EH (cell line): ENCODE results near the gene DOK3.
"Not testable (repeated sequence)": the region's sequence is repeated elsewhere in the genome, so short reads cannot be mapped to it uniquely, and the experiment has no call there.

Source experiments
- DNase-seq: peaks from one replicate; pipeline ENCODE4 v3.0.0-alpha.2; 2015; ENCODE audit warnings: low read depth

The DOK3 gene

GRCh38 chr5:177534433-177534832 lies 24.8 kb upstream of the DOK3 start:
- not testable (repeated sequence) for DNase-seq

- no peak for DNase-seq
Observed at GRCh38 chr5:177531209-177531940, 21.7 kb upstream of the DOK3 start.

- no peak for DNase-seq
Observed at GRCh38 chr5:177530638-177531037, 21.0 kb upstream of the DOK3 start.

GRCh38 chr5:177529247-177530203 lies 19.9 kb upstream of the DOK3 start:
- no peak for DNase-seq

GRCh38 chr5:177528631-177529030 lies 19.0 kb upstream of the DOK3 start:
- no peak for DNase-seq

- DNase-seq = no peak
Observed at GRCh38 chr5:177527595-177527994, 18.0 kb upstream of the DOK3 start.

- no peak for DNase-seq
Observed at GRCh38 chr5:177526791-177527190, 17.2 kb upstream of the DOK3 start.

- no peak for DNase-seq
Observed at GRCh38 chr5:177526191-177526590, 16.6 kb upstream of the DOK3 start.

GRCh38 chr5:177524941-177525655 lies 15.5 kb upstream of the DOK3 start:
- DNase-seq = no peak

- no peak for DNase-seq
Observed at GRCh38 chr5:177524539-177524900, 14.9 kb upstream of the DOK3 start.

GRCh38 chr5:177523711-177524538 lies 14.3 kb upstream of the DOK3 start:
- DNase-seq = no peak

- DNase-seq = no peak
Observed at GRCh38 chr5:177520916-177521513, 11.4 kb upstream of the DOK3 start.

- no peak for DNase-seq
Observed at GRCh38 chr5:177520271-177520670, 10.6 kb upstream of the DOK3 start.

- DNase-seq = no peak
Observed at GRCh38 chr5:177519463-177520235, 10.0 kb upstream of the DOK3 start.

- peak; percentile 100 for DNase-seq
Observed at GRCh38 chr5:177516601-177517568, 7.3 kb upstream of the DOK3 start, which contains the start of gene DDX41. Gene DDX41 (minus strand): TSS chr5:177516961. CDS start chr5:177516945, 16 bp downstream.

- no peak for DNase-seq
Observed at GRCh38 chr5:177515580-177515979, 6.0 kb upstream of the DOK3 start.

- DNase-seq = no peak
Observed at GRCh38 chr5:177514541-177514940, 4.9 kb upstream of the DOK3 start.

- DNase-seq = no peak
Observed at GRCh38 chr5:177513500-177513899, 3.9 kb upstream of the DOK3 start.

GRCh38 chr5:177512736-177513380 lies 3.2 kb upstream of the DOK3 start:
- no peak for DNase-seq
